OCI-LY7 (cell line): ENCODE results near the gene NR3C1. TPM values are rescaled to one million over a fixed set of nuclear protein-coding genes. Genes with fewer than 3 reads are reported as not detected.

Experiments
- BruUV-seq: library from RNA; stranded (reverse); fragments of 400-500 nt; replicated peaks from 2 replicates; lab custom pipeline; 2021; lab: Mats Ljungman, UMichigan
- CTCF ChIA-PET: fragments of 300-600 bp; sonication (Branson Sonifier 250); formaldehyde crosslinking; loops from one replicate; lab custom pipeline; 2022; ENCODE audit warnings: antibody characterized with exemption; ENCODE audit not compliant: unreplicated experiment; lab: Charles Lee
- POLR2A ChIA-PET: fragments of 300-600 bp; sonication (Branson Sonifier 250); formaldehyde crosslinking; loops from one replicate; lab custom pipeline; 2022; ENCODE audit warnings: antibody characterized with exemption; lab: Charles Lee
- DNase-seq: peaks from one replicate; pipeline ENCODE4 v3.0.0-alpha.2; 2015; ENCODE audit warnings: low spot score
- H2AFZ ChIP-seq: fragments of 200-600 bp; sonication (generic), shearing (Covaris generic); 2 replicates; pipeline ENCODE4 v1.6.1; 2014; ENCODE audit warnings: mild to moderate bottlenecking, antibody characterized with exemption, low read length, moderate library complexity
- H3K27ac ChIP-seq: fragments of 200-600 bp; sonication (generic); 2 replicates; pipeline ENCODE4 v1.5.1; 2014; ENCODE audit warnings: mixed run types, low read depth, mild to moderate bottlenecking, moderate library complexity, low read length, inconsistent platforms; ENCODE audit not compliant: poor library complexity, severe bottlenecking
- H3K36me3 ChIP-seq: fragments of 200-600 bp; sonication (generic); 2 replicates; pipeline ENCODE4 v1.6.1; 2014; ENCODE audit warnings: mild to moderate bottlenecking, antibody characterized with exemption, low read length, moderate library complexity, mixed read lengths; ENCODE audit not compliant: insufficient read depth
- H3K4me1 ChIP-seq: fragments of 200-600 bp; sonication (generic); 2 replicates; pipeline ENCODE4 v1.5.1; 2014; ENCODE audit warnings: mild to moderate bottlenecking, low read length; ENCODE audit not compliant: insufficient read depth, poor library complexity, severe bottlenecking
- H3K4me2 ChIP-seq: fragments of 200-600 bp; sonication (generic); 2 replicates; pipeline ENCODE4 v1.6.1; 2014; ENCODE audit warnings: mild to moderate bottlenecking, low read length
- H3K4me3 ChIP-seq: fragments of 200-600 bp; sonication (generic); 2 replicates; pipeline ENCODE4 v1.5.1; 2014; ENCODE audit warnings: mild to moderate bottlenecking, low read depth, low read length; ENCODE audit not compliant: poor library complexity, severe bottlenecking
- H3K79me2 ChIP-seq: fragments of 200-600 bp; sonication (generic); 2 replicates; pipeline ENCODE4 v1.6.1; 2016; ENCODE audit warnings: low read depth, mild to moderate bottlenecking, low read length, moderate library complexity, mixed read lengths; ENCODE audit not compliant: insufficient read depth
- H3K9me2 ChIP-seq: fragments of 200-600 bp; sonication (generic); 2 replicates; pipeline ENCODE4 v1.6.1; 2016; ENCODE audit warnings: mild to moderate bottlenecking, low read length, mixed read lengths; ENCODE audit not compliant: insufficient read depth
- H3K9me3 ChIP-seq: fragments of 200-600 bp; sonication (generic); 2 replicates; pipeline ENCODE4 v1.6.1; 2014; ENCODE audit warnings: mild to moderate bottlenecking, mixed run types, low read length, mixed read lengths
- H4K20me1 ChIP-seq: fragments of 200-600 bp; sonication (generic); 2 replicates; pipeline ENCODE4 v1.6.1; 2014; ENCODE audit warnings: mild to moderate bottlenecking, antibody characterized with exemption, low read length, moderate library complexity, mixed read lengths; ENCODE audit not compliant: insufficient read depth
- CTCF ChIP-seq: fragments of 200-600 bp; sonication (generic); conservative IDR thresholded peaks from 2 replicates; pipeline ENCODE4 v1.5.1; 2014; ENCODE audit warnings: mild to moderate bottlenecking, antibody characterized with exemption, low read length, moderate library complexity, mixed read lengths
- EZH2phosphoT487 ChIP-seq: fragments of 200-600 bp; sonication (generic); IDR thresholded peaks from 2 replicates; pipeline ENCODE4 v1.6.1; 2018; ENCODE audit warnings: low read depth, borderline replicate concordance, mild to moderate bottlenecking, mixed run types, antibody characterized with exemption, low read length, moderate library complexity, mixed read lengths
- intact Hi-C: fragments of 100-400 bp; cut with micrococcal nuclease; formaldehyde crosslinking; loops from one replicate; pipeline ENCODE4 v1.10.0; 2022; ENCODE audit not compliant: unreplicated experiment
- total RNA-seq, 2 experiments: library from RNA; depleted of rRNA in 1 of 2; stranded (reverse); fragments of >200 nt in 1 of 2; shearing (Covaris generic) in 1 of 2; gene quantifications; 2 replicates each; pipeline ENCODE4 v1.2.3, GENCODE V29; 2014 to 2022

The NR3C1 gene
- total RNA-seq, 2 experiments from 2014 or later = 45.6 to 106 TPM

- H3K9me3 ChIP-seq = no peaks in the 10 kb centered on the region
- peaks cover 100% of the 10 kb centered on the region for H3K79me2 ChIP-seq
- peaks cover 27% of the 10 kb centered on the region for H3K4me1 ChIP-seq
- H2AFZ ChIP-seq = no peak overlapping the region
- H3K27ac ChIP-seq = no peak overlapping the region
- POLR2A ChIA-PET = interaction anchor here (0.6 to 2.7 kb wide), 12 partner anchors 11 to 219 kb away, joined by 3 to 10 read pairs (median 3); partner anchors contain the start of gene NR3C1
- no TSS peak for BruUV-seq
- CTCF ChIA-PET = interaction anchor here (0.9 kb wide), 1 partner anchor 9 kb away, joined by 3 read pairs; no protein-coding TSS in a partner anchor
- H4K20me1 ChIP-seq = peaks cover 19% of the 10 kb centered on the region; the same call in 1 of the 2 replicates
- H3K4me2 ChIP-seq = no peak overlapping the region
- TF ChIP-seq CTCF (no peak), EZH2phosphoT487 (no peak)
- intact Hi-C loops = no loop called here
- H3K36me3 ChIP-seq = peaks cover 14% of the 10 kb centered on the region
- no peak for DNase-seq
- no peak overlapping the region for H3K4me3 ChIP-seq
- H3K9me2 ChIP-seq = no peaks in the 10 kb centered on the region
Measured at GRCh38 chr5:143354025-143354424, 49.5 kb downstream of the NR3C1 start.

GRCh38 chr5:143352691-143353090 is 50.8 kb downstream of the NR3C1 start:
- POLR2A ChIA-PET = interaction anchor here (1.0 to 1.6 kb wide), 4 partner anchors 8 to 220 kb away, joined by 3 to 15 read pairs (median 4); no protein-coding TSS in a partner anchor
- H3K36me3 ChIP-seq = peaks cover 22% of the 10 kb centered on the region
- no peaks in the 10 kb centered on the region for H3K9me3 ChIP-seq
- no peak overlapping the region for H3K4me3 ChIP-seq
- no peaks in the 10 kb centered on the region for H3K9me2 ChIP-seq
- CTCF ChIA-PET = no interaction called here
- no TSS peak for BruUV-seq
- peaks cover 34% of the 10 kb centered on the region for H3K4me1 ChIP-seq
- intact Hi-C loops = no loop called here
- H3K79me2 ChIP-seq = peaks cover 100% of the 10 kb centered on the region
- no peak overlapping the region for H2AFZ ChIP-seq
- no peak for DNase-seq
- no peak overlapping the region for H3K27ac ChIP-seq
- peaks cover 19% of the 10 kb centered on the region; the same call in 1 of the 2 replicates for H4K20me1 ChIP-seq
- TF ChIP-seq EZH2phosphoT487 (no peak), CTCF (no peak)
- no peak overlapping the region for H3K4me2 ChIP-seq
